ENCODE data around the gene SHC4. TPM values are rescaled to one million over a fixed set of nuclear protein-coding genes. Genes with fewer than 3 reads are reported as not detected.

SHC4 gene
- polyA plus RNA-seq, 3 donors = 0.09 TPM; not detected in 2

DNA sequence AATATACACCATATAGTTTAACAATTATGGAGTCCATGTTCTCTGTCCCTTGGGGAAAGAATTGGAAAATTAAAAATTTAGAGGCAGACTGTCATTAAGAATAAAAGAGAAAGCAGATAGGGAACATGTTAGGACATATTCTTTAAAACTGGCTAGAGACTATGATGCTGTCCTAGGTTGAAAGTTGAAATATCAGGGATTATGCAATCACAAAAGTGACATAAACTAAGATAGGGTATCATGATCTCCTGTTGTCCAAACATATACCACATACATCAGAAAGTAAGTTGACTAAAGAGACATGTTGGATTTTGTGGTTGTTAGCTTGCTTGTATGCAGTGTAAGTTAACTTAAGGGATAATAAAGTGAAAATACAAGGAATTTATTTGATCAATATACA, 95.7 kb downstream of the SHC4 start:
- Histone ChIP-seq H3K4me1 (ENCODE audit: control insufficient read depth in 1 of 2, insufficient read depth in 2 of 2, low read length in 2 of 2) (no peaks in the 10 kb centered on the region), H2AFZ (ENCODE audit: insufficient read depth, low read depth, low read length, poor library complexity, severe bottlenecking) (no peak overlapping the region), H4K20me1 (ENCODE audit: insufficient read depth, low read length) (no peaks in the 10 kb centered on the region), H3K4me3 (replicated peaks in 1 of 3; ENCODE audit: low read depth in 2 of 3, low read length in 3 of 3) (no peak overlapping the region), H3K27ac (ENCODE audit: low read depth in 1 of 2, low read length in 2 of 2) (no peak overlapping the region), H3K79me2 (ENCODE audit: insufficient read depth, low read length) (no peaks in the 10 kb centered on the region), H3K36me3 (replicated peaks in 1 of 2; ENCODE audit: control insufficient read depth in 1 of 2, insufficient read depth in 2 of 2, low read length in 2 of 2) (no peaks in the 10 kb centered on the region), H3K9ac (ENCODE audit: insufficient read depth, low read length, poor library complexity, severe bottlenecking) (no peak overlapping the region), H3K4me2 (replicated peaks; ENCODE audit: extremely low read depth, low read length, poor library complexity, severe bottlenecking) (no peak overlapping the region), H3K27me3 (ENCODE audit: control insufficient read depth in 2 of 2, insufficient read depth in 2 of 2, low read length in 2 of 2) (no peaks in the 10 kb centered on the region), H3K9me3 (replicated peaks in 1 of 2; ENCODE audit: control insufficient read depth in 1 of 2, insufficient read depth in 1 of 2, low read length in 2 of 2) (no peaks in the 10 kb centered on the region)
- Mint-ChIP-seq H3K27ac (peak overlapping the region in 1 of 7 donors; percentile 50), H3K4me3 (no peak overlapping the region), H3K36me3 (no peaks in the 10 kb centered on the region), H3K4me1 (peaks cover 4% of the 10 kb centered on the region), H3K27me3 (ENCODE audit: low read depth in 3 of 3) (peaks cover 1 to 4% (median 1%) of the 10 kb centered on the region in 3 donors), H3K9me3 (no peaks in the 10 kb centered on the region)
- intact Hi-C loops (cut with micrococcal nuclease) = loop anchor here in 1 of 2 donors (10.0 kb wide), 1 partner anchor 277 kb away; no protein-coding TSS in a partner anchor
- TF ChIP-seq, protein P1, sequence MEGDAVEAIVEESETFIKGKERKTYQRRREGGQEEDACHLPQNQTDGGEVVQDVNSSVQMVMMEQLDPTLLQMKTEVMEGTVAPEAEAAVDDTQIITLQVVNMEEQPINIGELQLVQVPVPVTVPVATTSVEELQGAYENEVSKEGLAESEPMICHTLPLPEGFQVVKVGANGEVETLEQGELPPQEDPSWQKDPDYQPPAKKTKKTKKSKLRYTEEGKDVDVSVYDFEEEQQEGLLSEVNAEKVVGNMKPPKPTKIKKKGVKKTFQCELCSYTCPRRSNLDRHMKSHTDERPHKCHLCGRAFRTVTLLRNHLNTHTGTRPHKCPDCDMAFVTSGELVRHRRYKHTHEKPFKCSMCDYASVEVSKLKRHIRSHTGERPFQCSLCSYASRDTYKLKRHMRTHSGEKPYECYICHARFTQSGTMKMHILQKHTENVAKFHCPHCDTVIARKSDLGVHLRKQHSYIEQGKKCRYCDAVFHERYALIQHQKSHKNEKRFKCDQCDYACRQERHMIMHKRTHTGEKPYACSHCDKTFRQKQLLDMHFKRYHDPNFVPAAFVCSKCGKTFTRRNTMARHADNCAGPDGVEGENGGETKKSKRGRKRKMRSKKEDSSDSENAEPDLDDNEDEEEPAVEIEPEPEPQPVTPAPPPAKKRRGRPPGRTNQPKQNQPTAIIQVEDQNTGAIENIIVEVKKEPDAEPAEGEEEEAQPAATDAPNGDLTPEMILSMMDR (IDR thresholded peaks at IDR 0.05) = no peak
- DNase-seq = no peak

DNA sequence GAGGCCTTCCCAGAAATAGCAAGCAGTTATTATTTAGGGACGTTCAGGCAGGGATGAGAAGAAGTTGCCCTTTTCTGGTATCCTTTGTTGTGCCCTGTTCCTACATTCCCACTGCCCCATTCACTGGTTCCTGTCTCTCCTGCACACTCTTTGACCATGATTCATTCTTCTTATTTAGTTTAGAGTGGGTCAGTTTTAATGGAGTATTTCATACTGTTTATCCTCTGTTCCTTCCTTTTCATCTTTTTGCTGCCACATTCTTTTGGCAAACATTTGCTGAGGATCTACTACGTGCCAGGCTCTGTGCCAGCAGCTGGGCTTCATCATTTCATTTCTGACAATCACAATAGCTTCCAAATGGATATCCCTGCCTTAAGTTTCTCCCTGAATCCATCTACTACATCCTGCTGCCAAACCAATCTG, 97.6 kb downstream of the SHC4 start:
- no peaks in the 10 kb centered on the region for H3K79me2 ChIP-seq (ENCODE audit: insufficient read depth, low read length)
- H3K27ac ChIP-seq (ENCODE audit: low read depth in 1 of 2, low read length in 2 of 2) = no peak overlapping the region
- Mint-ChIP-seq H3K4me3 (no peak overlapping the region), H3K9me3 (no peaks in the 10 kb centered on the region), H3K36me3 (no peaks in the 10 kb centered on the region), H3K27me3 (ENCODE audit: low read depth in 3 of 3) (peaks cover 1 to 3% (median 1%) of the 10 kb centered on the region in 3 donors), H3K27ac (no peak overlapping the region), H3K4me1 (peaks cover 11% of the 10 kb centered on the region)
- no peaks in the 10 kb centered on the region for H3K9me3 ChIP-seq (replicated peaks in 1 of 2; ENCODE audit: control insufficient read depth in 1 of 2, insufficient read depth in 1 of 2, low read length in 2 of 2)
- 100% methylated on average over 1 of the region's 2 CpGs for WGBS (ENCODE audit: insufficient coverage)
- H3K27me3 ChIP-seq (ENCODE audit: control insufficient read depth in 2 of 2, insufficient read depth in 2 of 2, low read length in 2 of 2) = no peaks in the 10 kb centered on the region
- H4K20me1 ChIP-seq (ENCODE audit: insufficient read depth, low read length) = no peaks in the 10 kb centered on the region
- peaks cover 0 to 9% of the 10 kb centered on the region in 2 donors for H3K4me1 ChIP-seq (ENCODE audit: control insufficient read depth in 1 of 2, insufficient read depth in 2 of 2, low read length in 2 of 2)
- no peak overlapping the region for H3K4me2 ChIP-seq (replicated peaks; ENCODE audit: extremely low read depth, low read length, poor library complexity, severe bottlenecking)
- intact Hi-C loops (cut with micrococcal nuclease) = loop anchor here in 1 of 2 donors (10.0 kb wide), 1 partner anchor 279 kb away; no protein-coding TSS in a partner anchor
- TF ChIP-seq, protein P1 (IDR thresholded peaks at IDR 0.05) = no peak
- H3K4me3 ChIP-seq (replicated peaks in 1 of 3; ENCODE audit: low read depth in 2 of 3, low read length in 3 of 3) = no peak overlapping the region
- H3K36me3 ChIP-seq (replicated peaks in 1 of 2; ENCODE audit: control insufficient read depth in 1 of 2, insufficient read depth in 2 of 2, low read length in 2 of 2) = no peaks in the 10 kb centered on the region
- no peak overlapping the region for H3K9ac ChIP-seq (ENCODE audit: insufficient read depth, low read length, poor library complexity, severe bottlenecking)
- DNase-seq = no peak
- peak overlapping the region; percentile 8 for H2AFZ ChIP-seq (ENCODE audit: insufficient read depth, low read depth, low read length, poor library complexity, severe bottlenecking)

Measured in CD14-positive monocyte (primary cell).